C4-2B (cell line): ENCODE measurements around the gene CNTNAP5.

Experiments used
- ZFX ChIP-seq: fragments of 450-650 bp; IDR thresholded peaks from 2 replicates; pipeline ENCODE4 v1.6.1; 2017
- TF ChIP-seq, protein P1 (sequence below): fragments of 450-650 bp; conservative IDR thresholded peaks from 2 replicates; pipeline ENCODE4 v1.5.1; 2017; ENCODE audit warnings: mild to moderate bottlenecking

DNA sequence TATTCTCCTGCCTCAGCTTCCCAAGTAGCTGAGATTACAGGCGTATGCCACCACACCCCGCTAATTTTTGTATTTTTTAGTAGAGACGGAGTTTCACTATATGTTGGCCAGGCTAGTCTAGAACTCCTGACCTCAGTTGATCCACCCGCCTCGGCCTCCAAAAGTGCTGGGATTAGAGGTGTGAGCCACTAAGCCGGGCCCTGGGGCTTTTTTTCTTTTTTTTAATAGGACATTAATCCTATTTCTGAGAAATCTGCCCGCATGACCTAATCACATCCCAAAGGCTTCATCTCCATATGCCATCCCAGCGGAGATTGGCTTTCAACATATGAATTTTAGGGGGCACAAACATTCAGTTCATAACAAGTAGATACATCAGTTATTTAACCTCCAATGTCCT is 128.6 kb downstream of the CNTNAP5 start:
- TF ChIP-seq, protein P1, sequence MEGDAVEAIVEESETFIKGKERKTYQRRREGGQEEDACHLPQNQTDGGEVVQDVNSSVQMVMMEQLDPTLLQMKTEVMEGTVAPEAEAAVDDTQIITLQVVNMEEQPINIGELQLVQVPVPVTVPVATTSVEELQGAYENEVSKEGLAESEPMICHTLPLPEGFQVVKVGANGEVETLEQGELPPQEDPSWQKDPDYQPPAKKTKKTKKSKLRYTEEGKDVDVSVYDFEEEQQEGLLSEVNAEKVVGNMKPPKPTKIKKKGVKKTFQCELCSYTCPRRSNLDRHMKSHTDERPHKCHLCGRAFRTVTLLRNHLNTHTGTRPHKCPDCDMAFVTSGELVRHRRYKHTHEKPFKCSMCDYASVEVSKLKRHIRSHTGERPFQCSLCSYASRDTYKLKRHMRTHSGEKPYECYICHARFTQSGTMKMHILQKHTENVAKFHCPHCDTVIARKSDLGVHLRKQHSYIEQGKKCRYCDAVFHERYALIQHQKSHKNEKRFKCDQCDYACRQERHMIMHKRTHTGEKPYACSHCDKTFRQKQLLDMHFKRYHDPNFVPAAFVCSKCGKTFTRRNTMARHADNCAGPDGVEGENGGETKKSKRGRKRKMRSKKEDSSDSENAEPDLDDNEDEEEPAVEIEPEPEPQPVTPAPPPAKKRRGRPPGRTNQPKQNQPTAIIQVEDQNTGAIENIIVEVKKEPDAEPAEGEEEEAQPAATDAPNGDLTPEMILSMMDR, result no peak
- no peak for TF ChIP-seq ZFX
